WTC11 (cell line): ENCODE measurements around the gene LGALSL.

Experiments
- CTCF ChIP-seq: fragments of 200-600 bp; IDR thresholded peaks from 2 replicates; pipeline ENCODE4 v1.8.0; 2022; ENCODE audit warnings: antibody characterized with exemption
- TF ChIP-seq, protein P1 (sequence below): sonication (generic); formaldehyde crosslinking; IDR thresholded peaks from 2 replicates; pipeline ENCODE4 v1.8.0; 2022; ENCODE audit warnings: mild to moderate bottlenecking, missing genetic modification reagents
- TF ChIP-seq, protein P2 (sequence below): sonication (generic); formaldehyde crosslinking; IDR thresholded peaks from 2 replicates; pipeline ENCODE4 v1.8.0; 2023; ENCODE audit warnings: missing genetic modification reagents, mild to moderate bottlenecking, borderline replicate concordance
- TF ChIP-seq, protein P3 (sequence below): sonication (generic); formaldehyde crosslinking; IDR thresholded peaks from 2 replicates; pipeline ENCODE4 v1.8.1; 2023; ENCODE audit warnings: mild to moderate bottlenecking, missing genetic modification reagents, moderate library complexity

DNA sequence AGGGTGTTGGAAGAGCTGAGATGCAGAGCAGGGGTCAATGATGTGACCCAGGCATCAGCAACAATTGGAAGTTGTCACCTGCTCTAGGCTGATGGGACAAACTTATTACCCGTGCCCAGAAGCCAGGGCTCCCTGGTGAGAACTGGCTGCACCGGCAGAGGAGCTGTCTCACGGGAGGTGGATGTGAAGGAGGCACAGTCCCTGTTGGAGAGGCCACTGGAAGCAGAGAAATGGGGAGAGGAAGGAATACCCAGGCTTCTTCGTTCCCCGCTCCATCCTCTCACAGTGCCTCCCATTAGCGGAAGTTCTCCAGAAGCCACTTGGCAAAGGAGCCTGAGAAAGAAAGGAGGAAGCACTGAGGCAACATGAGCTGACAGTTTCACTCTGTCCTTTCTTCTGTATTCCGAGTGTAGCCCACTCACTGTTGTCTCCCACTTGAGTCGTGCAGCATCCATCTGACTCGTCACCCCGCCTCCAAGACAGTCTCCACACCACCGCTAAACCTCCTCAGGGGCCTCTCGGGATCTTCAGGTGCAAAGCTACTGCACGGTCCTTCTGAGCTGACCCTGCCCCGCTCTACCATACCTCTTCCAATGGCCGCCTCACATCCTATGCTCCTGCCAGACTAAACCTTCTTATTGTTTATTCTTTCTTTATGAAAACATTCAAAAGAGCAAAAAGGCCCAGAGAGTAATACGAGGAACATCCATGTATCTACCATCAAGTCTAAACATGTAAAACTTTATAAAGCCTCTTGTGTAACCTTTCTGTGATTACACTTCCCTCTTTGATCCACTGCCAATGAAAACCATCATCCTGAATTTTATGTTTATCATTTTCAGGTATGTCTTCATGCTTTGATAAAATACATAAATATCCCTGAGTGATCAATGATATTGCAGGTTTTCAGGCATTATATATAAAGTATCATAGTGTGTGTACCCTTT, 51.1 kb downstream of the LGALSL start:
- no peak for TF ChIP-seq CTCF
- TF ChIP-seq, protein P1, sequence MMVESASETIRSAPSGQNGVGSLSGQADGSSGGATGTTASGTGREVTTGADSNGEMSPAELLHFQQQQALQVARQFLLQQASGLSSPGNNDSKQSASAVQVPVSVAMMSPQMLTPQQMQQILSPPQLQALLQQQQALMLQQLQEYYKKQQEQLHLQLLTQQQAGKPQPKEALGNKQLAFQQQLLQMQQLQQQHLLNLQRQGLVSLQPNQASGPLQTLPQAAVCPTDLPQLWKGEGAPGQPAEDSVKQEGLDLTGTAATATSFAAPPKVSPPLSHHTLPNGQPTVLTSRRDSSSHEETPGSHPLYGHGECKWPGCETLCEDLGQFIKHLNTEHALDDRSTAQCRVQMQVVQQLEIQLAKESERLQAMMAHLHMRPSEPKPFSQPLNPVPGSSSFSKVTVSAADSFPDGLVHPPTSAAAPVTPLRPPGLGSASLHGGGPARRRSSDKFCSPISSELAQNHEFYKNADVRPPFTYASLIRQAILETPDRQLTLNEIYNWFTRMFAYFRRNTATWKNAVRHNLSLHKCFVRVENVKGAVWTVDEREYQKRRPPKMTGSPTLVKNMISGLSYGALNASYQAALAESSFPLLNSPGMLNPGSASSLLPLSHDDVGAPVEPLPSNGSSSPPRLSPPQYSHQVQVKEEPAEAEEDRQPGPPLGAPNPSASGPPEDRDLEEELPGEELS = no peak
- TF ChIP-seq, protein P2, sequence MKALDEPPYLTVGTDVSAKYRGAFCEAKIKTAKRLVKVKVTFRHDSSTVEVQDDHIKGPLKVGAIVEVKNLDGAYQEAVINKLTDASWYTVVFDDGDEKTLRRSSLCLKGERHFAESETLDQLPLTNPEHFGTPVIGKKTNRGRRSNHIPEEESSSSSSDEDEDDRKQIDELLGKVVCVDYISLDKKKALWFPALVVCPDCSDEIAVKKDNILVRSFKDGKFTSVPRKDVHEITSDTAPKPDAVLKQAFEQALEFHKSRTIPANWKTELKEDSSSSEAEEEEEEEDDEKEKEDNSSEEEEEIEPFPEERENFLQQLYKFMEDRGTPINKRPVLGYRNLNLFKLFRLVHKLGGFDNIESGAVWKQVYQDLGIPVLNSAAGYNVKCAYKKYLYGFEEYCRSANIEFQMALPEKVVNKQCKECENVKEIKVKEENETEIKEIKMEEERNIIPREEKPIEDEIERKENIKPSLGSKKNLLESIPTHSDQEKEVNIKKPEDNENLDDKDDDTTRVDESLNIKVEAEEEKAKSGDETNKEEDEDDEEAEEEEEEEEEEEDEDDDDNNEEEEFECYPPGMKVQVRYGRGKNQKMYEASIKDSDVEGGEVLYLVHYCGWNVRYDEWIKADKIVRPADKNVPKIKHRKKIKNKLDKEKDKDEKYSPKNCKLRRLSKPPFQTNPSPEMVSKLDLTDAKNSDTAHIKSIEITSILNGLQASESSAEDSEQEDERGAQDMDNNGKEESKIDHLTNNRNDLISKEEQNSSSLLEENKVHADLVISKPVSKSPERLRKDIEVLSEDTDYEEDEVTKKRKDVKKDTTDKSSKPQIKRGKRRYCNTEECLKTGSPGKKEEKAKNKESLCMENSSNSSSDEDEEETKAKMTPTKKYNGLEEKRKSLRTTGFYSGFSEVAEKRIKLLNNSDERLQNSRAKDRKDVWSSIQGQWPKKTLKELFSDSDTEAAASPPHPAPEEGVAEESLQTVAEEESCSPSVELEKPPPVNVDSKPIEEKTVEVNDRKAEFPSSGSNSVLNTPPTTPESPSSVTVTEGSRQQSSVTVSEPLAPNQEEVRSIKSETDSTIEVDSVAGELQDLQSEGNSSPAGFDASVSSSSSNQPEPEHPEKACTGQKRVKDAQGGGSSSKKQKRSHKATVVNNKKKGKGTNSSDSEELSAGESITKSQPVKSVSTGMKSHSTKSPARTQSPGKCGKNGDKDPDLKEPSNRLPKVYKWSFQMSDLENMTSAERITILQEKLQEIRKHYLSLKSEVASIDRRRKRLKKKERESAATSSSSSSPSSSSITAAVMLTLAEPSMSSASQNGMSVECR (CRISPR knock-in tag) = no peak
- TF ChIP-seq, protein P3, sequence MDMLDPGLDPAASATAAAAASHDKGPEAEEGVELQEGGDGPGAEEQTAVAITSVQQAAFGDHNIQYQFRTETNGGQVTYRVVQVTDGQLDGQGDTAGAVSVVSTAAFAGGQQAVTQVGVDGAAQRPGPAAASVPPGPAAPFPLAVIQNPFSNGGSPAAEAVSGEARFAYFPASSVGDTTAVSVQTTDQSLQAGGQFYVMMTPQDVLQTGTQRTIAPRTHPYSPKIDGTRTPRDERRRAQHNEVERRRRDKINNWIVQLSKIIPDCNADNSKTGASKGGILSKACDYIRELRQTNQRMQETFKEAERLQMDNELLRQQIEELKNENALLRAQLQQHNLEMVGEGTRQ (CRISPR knock-in tag) = no peak
